Naive thymus-derived CD8-positive, alpha-beta T cell (primary cell): ENCODE results near the gene NGFR. TPM values are rescaled to one million over a fixed set of nuclear protein-coding genes. Genes with fewer than 3 reads are reported as not detected.
A peak's percentile ranks its signal among the peaks of the same experiment; 100 is the strongest.

Experiments used
- ATAC-seq, 2 donors: fragments of 150-1000 bp; cut with Tn5 transposase in 1 of 2; sonication (Bioruptor Pico), chemical (Tn5 transposase) in 1 of 2; 1 replicate in 1 of 2; 2 replicates in 1 of 2; pipeline ENCODE4 v1.10.0; 2021; ENCODE audit warnings: mild to moderate bottlenecking in 2 of 2, moderate library complexity in 2 of 2
- POLR2A ChIA-PET: fragments of 350-600 bp; sonication (Branson Sonifier 250); formaldehyde crosslinking; loops from one replicate; lab custom pipeline; 2021; ENCODE audit warnings: antibody characterized with exemption; lab: Charles Lee
- DNase-seq, 10 donors: peaks; one replicate each; pipeline versions ENCODE4 v3.0.0 to v3.0.0-alpha.2; 2020 to 2022
- H3K27ac Mint-ChIP-seq, 10 donors: one replicate each; pipeline ENCODE4 v1.8.0; 2020 to 2022; ENCODE audit warnings: mild to moderate bottlenecking in 10 of 10, mixed read lengths in 10 of 10, moderate library complexity in 4 of 10, inconsistent platforms in 1 of 10
- H3K27me3 Mint-ChIP-seq, 5 donors: one replicate each; pipeline ENCODE4 v1.8.0; 2021 to 2022; ENCODE audit warnings: mixed read lengths in 5 of 5
- H3K36me3 Mint-ChIP-seq, 3 donors: one replicate each; pipeline ENCODE4 v1.8.0; 2020 to 2022; ENCODE audit warnings: mixed read lengths in 3 of 3, mild to moderate bottlenecking in 2 of 3, inconsistent platforms in 1 of 3
- H3K4me1 Mint-ChIP-seq, 4 donors: one replicate each; pipeline ENCODE4 v1.8.0; 2021 to 2022; ENCODE audit warnings: mixed read lengths in 4 of 4
- H3K4me3 Mint-ChIP-seq, 10 donors: one replicate each; pipeline ENCODE4 v1.8.0; 2020 to 2022; ENCODE audit warnings: mild to moderate bottlenecking in 10 of 10, mixed read lengths in 10 of 10, moderate library complexity in 6 of 10, inconsistent platforms in 1 of 10
- H3K9me3 Mint-ChIP-seq, 9 donors: one replicate each; pipeline ENCODE4 v1.8.0; 2020 to 2022; ENCODE audit warnings: mixed read lengths in 9 of 9, mild to moderate bottlenecking in 3 of 9, inconsistent platforms in 1 of 9, moderate library complexity in 1 of 9
- polyA plus RNA-seq, 3 donors: library from polyadenylated mRNA; unstranded; fragments of 300-500 nt; fragmentation: Illumina TruSeq; gene quantifications; one replicate each; pipeline ENCODE4 v1.2.3, GENCODE V29; 2021
- total RNA-seq, 8 experiments: library from RNA in 2 of 8; stranded (reverse) in 2 of 8; gene quantifications; one replicate each; pipeline ENCODE4 v1.2.3 and lab custom pipeline; 2021 to 2026

Gene NGFR, protein sequence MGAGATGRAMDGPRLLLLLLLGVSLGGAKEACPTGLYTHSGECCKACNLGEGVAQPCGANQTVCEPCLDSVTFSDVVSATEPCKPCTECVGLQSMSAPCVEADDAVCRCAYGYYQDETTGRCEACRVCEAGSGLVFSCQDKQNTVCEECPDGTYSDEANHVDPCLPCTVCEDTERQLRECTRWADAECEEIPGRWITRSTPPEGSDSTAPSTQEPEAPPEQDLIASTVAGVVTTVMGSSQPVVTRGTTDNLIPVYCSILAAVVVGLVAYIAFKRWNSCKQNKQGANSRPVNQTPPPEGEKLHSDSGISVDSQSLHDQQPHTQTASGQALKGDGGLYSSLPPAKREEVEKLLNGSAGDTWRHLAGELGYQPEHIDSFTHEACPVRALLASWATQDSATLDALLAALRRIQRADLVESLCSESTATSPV
- under 1 TPM in 1 of 2 experiments, not detected in 1; 0.47 TPM for total RNA-seq
- not detected for polyA plus RNA-seq
- 0 to 2.9 (median 0.21) reads per million in 6 experiments for total RNA-seq (lab: John Stamatoyannopoulos, UW)

DNA sequence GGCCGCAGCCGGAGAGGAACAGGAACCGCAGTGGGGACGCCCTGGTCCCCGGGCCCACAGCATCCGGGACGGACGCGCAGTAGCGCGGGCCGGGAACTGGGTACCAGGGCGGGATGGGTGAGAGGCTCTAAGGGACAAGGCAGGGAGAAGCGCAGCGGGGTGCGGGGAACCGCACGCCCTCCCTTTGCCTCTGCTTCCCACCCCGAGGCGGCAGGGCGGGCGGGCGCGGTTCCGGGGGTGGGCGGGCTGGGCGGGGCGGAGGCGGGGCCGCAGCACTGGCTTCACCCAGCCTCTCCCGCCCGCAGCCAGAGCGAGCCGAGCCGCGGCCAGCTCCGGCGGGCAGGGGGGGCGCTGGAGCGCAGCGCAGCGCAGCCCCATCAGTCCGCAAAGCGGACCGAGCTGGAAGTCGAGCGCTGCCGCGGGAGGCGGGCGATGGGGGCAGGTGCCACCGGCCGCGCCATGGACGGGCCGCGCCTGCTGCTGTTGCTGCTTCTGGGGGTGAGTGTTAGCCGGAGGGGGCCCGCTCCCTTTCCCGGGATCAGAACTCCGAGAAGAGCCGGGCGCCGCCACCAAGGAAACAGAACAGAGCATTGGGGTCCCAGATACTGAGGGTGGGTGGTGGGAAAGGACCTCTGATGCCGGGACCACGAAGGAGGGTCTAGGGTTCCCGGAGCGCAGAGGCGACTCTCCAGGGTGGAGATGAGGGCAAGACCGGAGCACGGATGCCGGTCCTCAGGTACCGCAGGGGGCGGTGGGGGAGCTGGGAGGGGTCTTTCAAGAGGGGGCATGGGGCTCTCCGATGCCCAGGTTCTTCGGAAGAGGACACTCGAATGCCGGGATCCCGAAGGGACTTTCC, at the start of gene NGFR:
TSS of gene NGFR (plus strand) at position 308 of the 856 bp plus-strand sequence. CDS start at position 433, 125 bp downstream.
- Mint-ChIP-seq H3K9me3 (no peaks in the 10 kb centered on the region), H3K4me3 (peak within 1 kb of the TSS; percentile 73 to 89 (median 81)), H3K27ac (peak within 1 kb of the TSS in 3 of 10 donors; percentile 6 to 55 (median 51)), H3K36me3 (no peaks in the 10 kb centered on the region), H3K27me3 (peaks cover 18 to 42% (median 32%) of the 10 kb centered on the region in 5 donors), H3K4me1 (peaks cover 11 to 43% (median 29%) of the 10 kb centered on the region in 4 donors)
- POLR2A ChIA-PET: interaction anchor here (1.2 kb wide), 1 partner anchor 26 kb away, joined by 3 read pairs; no protein-coding TSS in a partner anchor
- DNase-seq (peak in 8 of 10 donors; percentile 23 to 61 (median 50)), ATAC-seq (peak; percentile 54 to 69)

DNA sequence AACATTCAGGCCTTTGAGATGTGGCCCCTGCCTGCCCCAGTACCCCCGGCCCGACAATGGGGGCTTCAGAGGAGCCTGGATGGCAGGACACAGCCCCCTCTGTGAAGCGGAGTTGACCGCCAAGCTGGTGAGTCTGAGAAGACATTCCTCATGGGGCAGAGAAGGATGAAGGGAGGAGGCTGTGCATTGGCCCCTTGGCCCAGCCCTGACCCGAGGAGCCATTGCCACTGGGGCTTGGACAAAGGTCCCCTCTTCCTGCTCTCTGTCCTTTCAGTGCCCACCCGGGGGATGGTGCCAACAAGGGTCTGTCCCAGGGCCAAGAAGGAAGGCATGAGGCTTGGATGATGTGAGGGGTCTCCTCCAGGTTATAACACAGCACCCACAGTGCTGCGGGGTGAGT, 49.5 kb upstream of the NGFR start:
- no peaks in the 10 kb centered on the region for H3K9me3 Mint-ChIP-seq
- ATAC-seq: no peak
- POLR2A ChIA-PET: no interaction called here
- no peaks in the 10 kb centered on the region for H3K36me3 Mint-ChIP-seq
- no peak overlapping the region for H3K27ac Mint-ChIP-seq
- H3K4me3 Mint-ChIP-seq: no peak overlapping the region
- H3K4me1 Mint-ChIP-seq: peaks cover 4 to 5% (median 4%) of the 10 kb centered on the region in 4 donors
- peaks cover 8 to 32% (median 14%) of the 10 kb centered on the region in 5 donors for H3K27me3 Mint-ChIP-seq
- DNase-seq: no peak

DNA sequence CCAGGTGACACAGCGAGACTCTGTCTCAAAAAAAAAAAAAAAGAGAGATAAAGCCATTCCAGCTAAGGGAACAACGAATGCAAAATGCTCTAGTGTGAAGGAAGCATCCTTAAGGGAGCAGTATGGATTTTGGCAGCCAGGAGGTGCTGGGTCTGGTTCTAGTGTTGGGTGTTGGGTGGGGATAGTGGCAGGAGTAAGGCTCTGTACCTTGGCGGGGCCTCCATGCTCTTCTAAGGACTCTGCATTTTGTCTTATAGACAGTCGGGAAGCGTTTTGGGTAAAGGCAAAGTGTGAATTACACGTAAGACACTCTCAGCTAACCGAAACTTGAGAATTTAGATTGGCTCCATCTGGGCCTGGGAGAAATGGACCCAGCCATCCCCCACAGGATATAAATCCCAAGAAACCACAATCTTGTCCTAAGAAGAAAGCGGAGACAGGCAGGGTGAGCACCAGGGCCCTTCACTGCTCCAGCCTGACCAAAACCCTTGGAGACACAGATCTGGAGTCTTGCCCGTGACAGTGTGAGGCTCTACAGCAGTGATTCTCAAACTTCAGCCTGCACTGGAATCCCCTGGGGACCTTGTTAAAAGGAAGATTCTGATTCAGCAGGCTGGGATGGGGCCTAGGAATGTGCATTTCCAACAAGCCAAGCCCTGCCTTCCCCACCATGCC, 47.3 kb upstream of the NGFR start:
- Mint-ChIP-seq H3K27me3 (peaks cover under 1 to 11% (median 4%) of the 10 kb centered on the region in 5 donors), H3K4me3 (no peak overlapping the region), H3K27ac (no peak overlapping the region), H3K36me3 (no peaks in the 10 kb centered on the region), H3K9me3 (no peaks in the 10 kb centered on the region), H3K4me1 (peaks cover 5 to 21% (median 15%) of the 10 kb centered on the region in 4 donors)
- DNase-seq: no peak
- POLR2A ChIA-PET: interaction anchor here (0.6 kb wide), 2 partner anchors 47 to 180 kb away, joined by 3 to 7 read pairs; no protein-coding TSS in a partner anchor
- ATAC-seq: no peak

DNA sequence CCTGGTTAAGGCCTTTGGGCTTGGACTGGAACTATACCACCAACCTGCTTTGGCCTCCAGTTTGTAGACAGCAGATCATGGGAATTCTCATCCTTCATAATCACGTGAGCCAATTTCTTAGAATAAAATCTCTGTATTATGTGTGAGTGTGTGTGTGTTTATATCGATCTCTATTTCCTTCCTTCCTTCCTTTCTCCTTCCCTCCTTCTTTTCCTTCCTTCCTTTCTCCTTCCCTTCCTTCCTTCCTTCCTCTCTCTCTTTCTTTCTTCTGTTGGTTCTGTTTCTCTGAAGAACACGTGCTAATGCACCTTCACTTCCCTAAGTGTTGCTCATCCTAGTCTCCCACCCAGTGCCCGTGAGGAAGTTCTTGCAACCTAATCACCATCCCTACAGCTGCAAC, 44.9 kb upstream of the NGFR start:
- ATAC-seq: no peak
- Mint-ChIP-seq H3K4me1 (peaks cover 8 to 22% (median 15%) of the 10 kb centered on the region in 4 donors), H3K36me3 (no peaks in the 10 kb centered on the region), H3K27me3 (peaks cover 0 to 7% (median 4%) of the 10 kb centered on the region in 5 donors), H3K4me3 (no peak overlapping the region), H3K27ac (no peak overlapping the region), H3K9me3 (no peaks in the 10 kb centered on the region)
- POLR2A ChIA-PET: no interaction called here
- DNase-seq: no peak

DNA sequence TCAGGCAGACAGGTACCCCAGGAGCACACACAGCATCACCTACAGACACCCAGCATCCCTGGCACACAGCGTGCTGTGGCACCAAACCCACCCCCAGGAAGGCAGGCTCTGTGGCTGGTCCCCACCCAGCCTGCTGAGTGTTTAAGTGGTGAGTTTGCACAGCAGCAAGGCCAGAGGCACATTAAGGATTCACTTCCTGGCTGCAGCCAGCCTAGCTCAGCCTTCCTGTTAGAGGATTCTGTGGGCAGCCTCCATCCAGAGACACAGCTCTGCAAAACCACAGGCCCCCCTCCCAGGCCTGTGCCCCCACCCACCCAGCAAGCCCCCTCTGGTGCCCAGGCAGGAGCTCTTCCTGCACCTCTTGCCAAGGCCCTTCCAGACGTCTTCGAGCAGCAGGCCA, 44.4 kb upstream of the NGFR start:
- no peak for DNase-seq
- no peak for ATAC-seq
- H3K4me1 Mint-ChIP-seq: peaks cover 8 to 22% (median 15%) of the 10 kb centered on the region in 4 donors
- POLR2A ChIA-PET: no interaction called here
- H3K9me3 Mint-ChIP-seq: no peaks in the 10 kb centered on the region
- peaks cover 2 to 7% (median 4%) of the 10 kb centered on the region in 5 donors for H3K27me3 Mint-ChIP-seq
- H3K36me3 Mint-ChIP-seq: no peaks in the 10 kb centered on the region
- H3K4me3 Mint-ChIP-seq: no peak overlapping the region
- H3K27ac Mint-ChIP-seq: peak overlapping the region in 3 of 10 donors; percentile 4 to 38 (median 37)

DNA sequence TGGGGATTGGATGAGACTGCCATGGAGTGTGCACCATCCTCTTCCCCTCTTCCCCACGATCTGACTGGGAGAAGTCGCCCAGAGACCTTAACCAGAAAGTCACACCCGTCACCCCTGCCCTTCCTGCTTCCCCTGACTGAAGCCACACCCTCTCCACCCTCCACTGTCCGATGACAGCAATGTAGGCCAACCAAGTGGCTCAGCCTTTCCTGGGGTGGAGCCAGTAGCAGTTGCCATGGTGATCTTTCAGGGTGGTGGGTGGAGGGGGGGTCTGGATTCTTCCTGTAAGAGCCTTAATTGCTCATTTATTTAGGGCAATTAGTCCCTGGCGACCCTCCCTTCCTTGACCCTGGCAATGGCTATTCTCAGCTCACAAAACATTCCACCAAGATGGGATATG, 42.9 kb upstream of the NGFR start:
- no peaks in the 10 kb centered on the region for H3K36me3 Mint-ChIP-seq
- H3K9me3 Mint-ChIP-seq: no peaks in the 10 kb centered on the region
- H3K27ac Mint-ChIP-seq: no peak overlapping the region
- POLR2A ChIA-PET: no interaction called here
- ATAC-seq: no peak
- no peak for DNase-seq
- peaks cover 8 to 21% (median 17%) of the 10 kb centered on the region in 5 donors for H3K27me3 Mint-ChIP-seq
- peaks cover 10 to 22% (median 15%) of the 10 kb centered on the region in 4 donors for H3K4me1 Mint-ChIP-seq
- H3K4me3 Mint-ChIP-seq: no peak overlapping the region

DNA sequence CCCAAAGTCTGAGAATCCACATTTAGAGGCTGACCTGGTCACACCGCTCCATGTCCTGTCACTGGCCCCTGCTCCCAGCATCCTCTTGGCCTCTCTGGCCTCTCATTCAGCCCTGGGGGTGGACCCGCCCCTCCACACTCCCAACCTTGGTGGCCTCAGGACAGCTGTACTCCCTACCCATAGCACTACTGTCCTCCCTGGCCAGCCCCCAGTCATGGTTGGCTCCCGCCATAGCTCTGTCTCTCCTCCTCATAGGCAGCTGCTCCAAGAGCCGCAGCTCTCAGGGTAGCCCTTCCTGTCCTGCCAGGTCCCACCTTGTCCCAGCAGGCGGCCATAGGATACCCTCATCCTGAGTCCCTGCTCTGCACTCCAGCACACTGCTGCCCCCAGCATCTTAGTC, 42.4 kb upstream of the NGFR start:
- ATAC-seq (no peak), DNase-seq (no peak)
- Mint-ChIP-seq H3K27ac (peak overlapping the region in 1 of 10 donors; percentile 79), H3K9me3 (no peaks in the 10 kb centered on the region), H3K4me3 (no peak overlapping the region), H3K27me3 (peaks cover 13 to 26% (median 22%) of the 10 kb centered on the region in 5 donors), H3K36me3 (no peaks in the 10 kb centered on the region), H3K4me1 (peaks cover 12 to 22% (median 15%) of the 10 kb centered on the region in 4 donors)
- POLR2A ChIA-PET: no interaction called here

DNA sequence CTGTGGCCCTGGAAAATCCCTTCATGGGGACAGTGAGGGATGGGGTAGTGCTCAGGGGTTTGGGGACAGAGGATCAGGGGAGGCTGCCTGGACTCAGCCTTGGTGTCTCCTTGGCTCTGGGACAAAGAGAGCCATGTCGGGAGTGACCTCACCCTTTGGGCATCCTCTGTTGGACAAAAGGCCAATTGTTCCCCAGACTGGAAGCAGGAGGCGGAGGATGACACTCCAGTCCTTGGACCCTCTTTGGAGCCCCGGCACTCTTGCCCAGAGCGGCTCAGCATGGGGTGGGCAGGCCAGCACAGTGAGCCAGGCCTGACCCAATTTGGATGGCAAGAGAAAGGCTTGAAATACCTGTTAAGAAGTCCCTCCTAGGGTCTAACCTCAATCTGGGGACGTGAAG, 41.0 kb upstream of the NGFR start:
- Mint-ChIP-seq H3K27me3 (peaks cover 15 to 33% (median 28%) of the 10 kb centered on the region in 5 donors), H3K9me3 (no peaks in the 10 kb centered on the region), H3K4me3 (no peak overlapping the region), H3K27ac (no peak overlapping the region), H3K36me3 (no peaks in the 10 kb centered on the region), H3K4me1 (peaks cover 15 to 22% (median 17%) of the 10 kb centered on the region in 4 donors)
- POLR2A ChIA-PET: no interaction called here
- DNase-seq (no peak), ATAC-seq (no peak)

DNA sequence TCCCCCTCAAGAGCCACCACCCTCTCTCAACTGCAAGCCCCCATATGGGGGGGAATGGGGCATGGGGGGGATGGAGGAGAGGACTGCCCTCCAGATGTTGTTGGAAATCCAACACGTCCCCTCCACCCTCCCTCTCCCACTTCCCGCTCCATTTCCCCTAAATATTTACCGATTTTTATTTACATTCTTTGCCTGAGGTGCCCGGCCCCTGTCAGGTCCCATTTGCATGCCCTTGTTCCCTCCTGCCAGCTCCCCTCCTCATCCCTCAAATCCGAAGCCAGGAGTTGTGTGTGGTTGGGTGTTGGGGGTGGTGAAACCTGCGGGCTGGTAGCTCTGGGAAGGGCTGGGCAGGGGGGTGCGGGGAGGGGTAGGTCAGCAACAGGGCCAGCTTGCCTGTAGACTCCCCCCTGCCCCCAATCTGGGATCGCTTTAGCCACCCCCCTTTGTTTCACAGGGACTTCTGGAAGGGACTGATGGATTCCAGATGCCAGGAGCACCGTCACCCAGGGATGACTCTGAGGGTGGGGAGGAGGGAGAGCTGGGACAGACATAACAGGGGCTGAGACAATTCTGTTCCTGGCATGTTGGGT, 39.7 kb upstream of the NGFR start:
- Mint-ChIP-seq H3K36me3 (no peaks in the 10 kb centered on the region), H3K4me3 (no peak overlapping the region), H3K27ac (no peak overlapping the region), H3K4me1 (peaks cover 12 to 18% (median 15%) of the 10 kb centered on the region in 4 donors), H3K9me3 (no peaks in the 10 kb centered on the region), H3K27me3 (peaks cover 20 to 44% (median 38%) of the 10 kb centered on the region in 5 donors)
- DNase-seq (no peak), ATAC-seq (no peak)
- POLR2A ChIA-PET: no interaction called here

DNA sequence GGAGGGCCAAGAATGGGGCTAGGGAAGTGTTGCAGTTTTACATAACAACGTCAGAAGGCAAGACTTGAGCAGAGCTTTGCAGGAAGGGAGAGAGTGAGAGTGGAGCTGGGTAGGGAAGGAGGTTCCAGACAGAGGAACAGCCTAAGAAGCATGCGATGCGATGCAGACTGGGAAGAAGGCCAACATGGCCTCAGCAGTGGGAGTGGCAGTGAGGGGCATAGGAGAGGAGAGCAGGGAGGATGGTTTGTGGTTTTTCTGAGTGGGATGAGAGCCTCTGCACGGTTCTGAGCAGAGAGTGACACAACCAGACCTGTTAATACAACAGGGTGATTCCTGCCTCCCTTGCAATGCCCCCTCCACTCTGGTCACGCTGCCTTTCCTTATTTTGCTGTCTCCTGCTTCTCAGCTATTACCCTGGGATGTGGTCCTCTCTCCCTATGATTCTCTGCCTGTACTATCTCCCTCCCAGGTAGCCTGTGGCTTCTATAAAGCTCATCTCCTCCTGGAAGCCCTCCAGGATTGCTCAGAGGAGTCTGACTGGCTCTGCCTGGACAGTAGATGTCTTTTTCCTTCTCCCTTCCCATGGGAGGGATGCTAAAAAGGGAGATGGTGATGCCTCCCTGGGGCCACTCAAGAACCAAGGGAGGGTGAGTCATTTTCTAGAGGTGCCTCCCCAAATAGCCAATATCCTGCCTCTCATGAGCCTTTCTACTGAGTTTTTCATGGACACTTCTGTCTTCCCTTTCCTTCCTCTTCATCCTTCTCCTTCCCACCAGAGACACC, 38.7 kb upstream of the NGFR start:
- no peaks in the 10 kb centered on the region for H3K36me3 Mint-ChIP-seq
- peaks cover 5 to 11% (median 8%) of the 10 kb centered on the region in 4 donors for H3K4me1 Mint-ChIP-seq
- H3K27me3 Mint-ChIP-seq: peaks cover 22 to 52% (median 42%) of the 10 kb centered on the region in 5 donors
- H3K9me3 Mint-ChIP-seq: no peaks in the 10 kb centered on the region
- no peak overlapping the region for H3K4me3 Mint-ChIP-seq
- DNase-seq (no peak), ATAC-seq (no peak)
- H3K27ac Mint-ChIP-seq: no peak overlapping the region
- POLR2A ChIA-PET: no interaction called here
